HG03064 (cell line): ENCODE results near the gene NOS1.
"Not testable (repeated sequence)": the region's sequence is repeated elsewhere in the genome, so short reads cannot be mapped to it uniquely, and the experiment has no call there.

Source experiments
- ATAC-seq: cut with Tn5 transposase; IDR thresholded peaks from one replicate; pipeline ENCODE4 v1.9.1; 2021; ENCODE audit warnings: low read depth; ENCODE audit not compliant: unreplicated experiment

The NOS1 gene

DNA sequence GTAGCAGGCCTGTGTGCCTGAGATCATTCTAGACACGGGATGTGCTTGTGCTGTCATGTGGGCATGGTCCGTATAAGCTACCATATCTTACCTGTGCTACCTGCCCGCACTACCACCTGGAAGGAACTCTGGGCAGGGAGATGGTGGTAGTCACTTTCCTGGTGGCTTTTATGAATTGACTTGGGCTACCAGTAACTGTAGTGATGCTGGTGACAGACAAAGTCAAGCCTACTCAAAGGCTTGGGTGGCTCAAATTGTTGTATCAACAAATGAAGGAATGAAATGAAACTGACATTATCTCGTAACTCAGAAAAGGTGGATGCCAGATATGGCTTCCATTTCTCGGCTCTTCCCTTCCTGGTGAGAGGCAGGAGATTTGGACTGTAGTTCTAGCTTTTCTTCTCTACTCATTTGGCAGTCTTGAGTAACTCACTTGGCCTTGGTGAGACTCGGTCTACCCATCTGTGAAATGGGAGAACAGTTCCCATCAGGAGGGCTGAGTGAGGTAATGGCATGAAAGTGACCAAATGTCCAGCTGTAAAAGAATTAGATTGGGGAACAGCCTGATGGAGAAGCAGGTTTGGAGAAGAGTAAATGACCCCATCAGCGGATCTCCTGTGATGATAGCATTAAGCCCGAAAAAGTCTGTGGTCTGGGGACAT lies 81.3 kb downstream of the NOS1 start:
- ATAC-seq = no peak

DNA sequence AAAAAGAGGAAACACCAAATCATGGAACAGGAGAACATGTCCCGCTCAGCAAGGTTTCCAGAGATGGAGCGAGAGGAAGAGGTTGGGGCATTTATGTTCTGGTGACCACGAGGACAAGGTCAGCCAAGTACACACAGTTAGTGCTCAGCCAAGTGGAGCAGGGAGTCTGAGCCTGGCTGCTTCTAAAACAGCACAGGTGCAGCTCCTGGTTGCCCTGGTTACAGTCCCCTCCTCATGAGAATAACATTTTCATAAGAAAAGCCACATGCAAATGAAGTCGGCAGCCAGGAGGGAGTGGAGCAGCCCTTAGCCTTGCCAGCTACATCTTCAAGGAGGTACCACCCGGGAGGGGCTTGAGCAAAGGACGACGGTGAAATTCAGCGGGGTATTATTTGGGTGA lies 81.8 kb downstream of the NOS1 start:
- ATAC-seq = no peak

DNA sequence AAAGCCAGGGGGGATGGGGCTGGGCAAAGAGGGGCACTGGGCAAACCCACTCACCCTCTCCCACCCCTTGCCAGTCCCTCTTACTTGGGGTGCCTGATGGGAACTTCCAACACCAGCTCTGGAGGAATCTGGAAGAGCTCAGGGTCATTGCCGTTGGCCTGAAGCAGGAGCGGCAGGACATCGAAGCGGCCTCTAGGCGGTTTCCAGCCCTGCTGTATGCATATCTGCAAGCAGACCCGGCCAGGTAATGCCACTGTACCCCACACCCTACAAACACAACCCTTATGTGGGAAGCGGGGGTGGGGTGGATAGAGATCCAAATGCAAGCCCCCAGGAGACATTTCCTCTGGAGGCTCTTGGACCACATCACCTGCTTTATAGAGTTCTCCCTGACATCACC lies 83.6 kb downstream of the NOS1 start:
- ATAC-seq = no peak

DNA sequence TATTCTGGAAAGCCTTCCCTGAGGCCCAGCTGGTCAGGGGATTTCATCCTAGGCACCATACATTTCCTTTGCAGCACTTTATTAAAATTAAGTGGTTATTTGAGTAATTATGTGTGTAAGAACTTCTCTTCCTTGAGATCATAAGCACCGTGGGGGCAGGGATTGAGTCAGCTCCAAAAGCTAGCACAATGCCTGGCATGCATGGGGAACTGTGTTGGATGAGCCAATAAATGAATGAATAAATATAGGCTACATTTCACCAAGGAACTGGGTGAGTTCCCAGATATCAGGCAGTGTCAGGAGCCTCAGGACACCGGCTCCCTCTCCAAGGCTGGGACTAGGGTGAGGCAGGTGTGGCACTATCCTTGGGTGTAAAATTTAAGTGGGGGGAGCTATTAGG lies 88.3 kb downstream of the NOS1 start:
- ATAC-seq = no peak

- ATAC-seq = no peak
Observed at GRCh38 chr12:117272690-117273089, 88.7 kb downstream of the NOS1 start.

GRCh38 chr12:117262749-117263148 lies 98.7 kb downstream of the NOS1 start:
- no peak for ATAC-seq

GRCh38 chr12:117261247-117261646 lies 100.2 kb downstream of the NOS1 start:
- no peak for ATAC-seq

DNA sequence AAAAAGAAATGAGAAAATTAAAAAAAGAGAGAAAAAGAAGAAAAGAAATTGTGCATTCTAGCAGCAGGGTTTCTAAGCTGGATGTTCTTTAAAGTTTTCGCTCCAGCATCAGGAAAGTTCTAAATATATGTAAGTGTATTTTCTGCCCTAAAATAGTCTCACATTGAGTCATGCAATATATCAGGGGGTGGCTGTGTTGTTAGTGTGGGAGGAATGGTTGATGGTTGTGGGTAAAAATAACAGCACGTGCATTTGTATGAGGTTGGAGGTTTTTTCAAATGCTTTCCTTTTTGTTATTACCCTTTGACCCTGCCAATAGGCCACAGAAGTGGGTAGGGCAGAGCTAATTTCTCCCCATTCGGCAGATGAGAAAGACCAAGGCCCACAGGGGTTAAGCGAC lies 106.0 kb downstream of the NOS1 start:
- no peak for ATAC-seq

DNA sequence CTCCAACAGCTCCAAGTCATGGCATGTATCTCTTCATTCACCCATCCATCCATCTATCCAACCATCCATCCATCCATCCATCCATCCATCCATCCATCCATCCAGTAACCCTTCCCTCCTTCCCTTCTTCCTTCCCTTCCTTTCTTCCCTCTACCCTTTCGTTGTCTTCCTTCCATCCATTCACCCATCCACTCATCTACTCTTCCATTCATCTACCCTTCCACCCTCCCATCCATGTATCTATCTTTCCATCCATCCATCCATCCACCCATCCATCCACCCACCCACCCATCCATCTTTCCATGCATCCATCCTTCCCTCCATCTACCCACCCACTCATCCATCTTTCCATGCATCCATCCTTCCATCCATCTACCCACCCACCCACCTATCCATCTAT lies 117.9 kb downstream of the NOS1 start:
- no peak for ATAC-seq

- ATAC-seq = no peak
Observed at GRCh38 chr12:117241697-117242096, 119.7 kb downstream of the NOS1 start.

- ATAC-seq = no peak
Observed at GRCh38 chr12:117240081-117240755, 121.2 kb downstream of the NOS1 start.

- no peak for ATAC-seq
Observed at GRCh38 chr12:117236456-117237001, 124.9 kb downstream of the NOS1 start.

DNA sequence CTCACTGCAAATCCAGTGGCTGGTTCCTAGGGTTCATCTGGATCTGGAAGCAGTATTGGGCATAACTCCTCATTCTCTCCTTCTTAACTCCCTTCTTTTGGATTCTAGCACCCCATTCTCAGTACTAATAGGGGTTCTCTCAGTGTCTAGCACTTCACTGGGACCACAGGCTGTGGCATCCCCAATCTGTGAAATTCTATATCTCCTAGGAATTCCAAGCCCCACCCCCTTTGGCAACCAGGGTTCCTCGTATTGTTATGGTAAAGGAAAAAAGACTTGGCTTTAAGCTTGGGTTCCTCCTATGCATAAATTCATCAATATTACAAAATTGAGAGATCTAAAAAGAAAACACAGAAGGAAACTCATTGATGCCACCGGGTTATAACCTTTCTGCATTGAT lies 126.2 kb downstream of the NOS1 start:
- no peak for ATAC-seq

GRCh38 chr12:117234441-117234840 lies 127.0 kb downstream of the NOS1 start:
- ATAC-seq = no peak

GRCh38 chr12:117231750-117232149 lies 129.7 kb downstream of the NOS1 start:
- ATAC-seq = no peak

DNA sequence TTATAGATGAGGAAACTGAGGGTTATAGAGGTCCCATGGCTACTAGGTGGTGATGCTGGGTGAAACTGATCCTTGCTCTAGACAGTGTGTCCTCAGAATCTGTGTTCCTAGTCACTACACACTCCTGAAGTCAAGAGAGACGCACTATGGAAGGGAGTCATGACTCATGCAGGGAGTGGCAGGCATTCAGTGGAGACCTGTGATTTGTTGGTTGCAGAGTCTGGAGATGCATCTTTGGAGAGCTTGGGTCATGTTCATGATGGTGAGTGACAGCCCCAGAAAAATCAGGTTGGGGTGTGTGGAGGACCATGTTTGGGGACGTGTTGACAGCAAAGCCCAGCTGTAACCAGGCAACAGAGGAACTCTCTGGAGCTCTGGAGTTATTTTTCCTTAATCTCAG lies 133.2 kb downstream of the NOS1 start:
- no peak for ATAC-seq

DNA sequence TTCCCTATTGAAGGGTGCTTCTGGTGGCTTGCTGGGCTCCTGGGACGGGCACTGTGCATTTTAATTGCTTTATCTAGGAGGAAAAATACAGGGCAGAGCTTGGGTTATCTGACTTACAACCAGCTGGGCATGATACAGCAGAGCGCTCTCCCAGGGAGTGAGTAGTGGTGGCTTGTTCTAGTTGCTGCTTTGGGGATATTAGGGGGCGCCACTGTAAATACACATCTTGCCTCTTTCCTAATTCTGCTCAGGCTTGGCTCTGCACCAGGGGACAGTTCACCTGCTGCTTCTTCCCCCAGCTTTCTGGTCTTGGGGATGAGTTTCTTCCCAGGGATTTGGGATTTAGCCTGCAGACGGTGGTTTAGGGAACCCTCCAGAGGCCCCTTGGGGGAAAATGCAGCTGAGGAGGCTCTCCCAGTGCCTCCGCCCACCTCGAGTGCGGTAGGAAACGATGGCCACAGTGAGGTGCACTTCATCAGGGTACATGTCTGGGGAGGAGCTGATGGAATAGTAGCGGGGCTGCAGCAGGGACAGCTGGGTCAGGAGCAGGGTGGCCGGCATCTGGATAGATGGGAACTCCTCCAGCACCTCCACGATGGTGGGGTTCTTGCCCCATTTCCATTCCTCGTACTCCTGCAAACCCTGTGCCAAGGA lies 134.3 kb downstream of the NOS1 start:
- no peak for ATAC-seq

DNA sequence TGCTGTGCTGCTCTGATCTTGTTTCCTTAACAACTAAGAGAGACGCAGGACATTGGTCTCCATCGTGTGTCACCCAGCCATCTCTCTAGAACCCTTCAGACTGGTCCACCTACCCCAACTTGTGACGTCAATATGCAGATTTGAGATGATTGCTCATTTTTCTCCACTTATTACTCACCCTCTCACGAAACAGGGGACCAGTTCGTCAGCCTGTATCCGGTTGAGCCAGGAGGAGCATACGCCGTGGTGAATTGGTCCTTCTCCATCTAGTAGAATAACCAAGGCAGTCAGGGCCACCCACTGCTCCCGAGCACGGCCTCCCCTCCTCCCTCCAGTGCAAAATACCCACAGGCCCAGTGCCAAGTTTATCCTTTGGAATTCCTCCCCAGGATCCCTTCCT lies 134.9 kb downstream of the NOS1 start:
- ATAC-seq = no peak

DNA sequence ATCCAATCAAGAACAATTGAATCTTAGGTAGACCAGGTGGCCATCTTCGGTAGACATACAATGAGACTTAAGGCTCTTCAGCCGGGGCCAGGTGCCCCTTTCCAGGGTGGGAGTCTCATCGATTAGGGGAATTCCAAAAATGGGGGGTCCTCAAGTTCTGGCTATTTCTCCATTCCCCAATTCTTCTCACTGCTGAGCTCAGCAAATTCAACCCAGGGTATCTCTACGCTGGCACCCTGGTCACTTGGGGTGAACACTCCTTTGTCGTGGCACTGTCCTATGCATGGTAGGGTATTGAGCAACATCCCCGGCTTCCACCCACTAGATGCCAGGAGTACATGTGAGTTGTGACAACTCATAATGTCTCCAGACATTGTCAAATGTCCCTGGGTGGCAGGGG lies 136.2 kb downstream of the NOS1 start:
- ATAC-seq = no peak

GRCh38 chr12:117220947-117221346 lies 140.5 kb downstream of the NOS1 start:
- ATAC-seq = not testable (repeated sequence)

DNA sequence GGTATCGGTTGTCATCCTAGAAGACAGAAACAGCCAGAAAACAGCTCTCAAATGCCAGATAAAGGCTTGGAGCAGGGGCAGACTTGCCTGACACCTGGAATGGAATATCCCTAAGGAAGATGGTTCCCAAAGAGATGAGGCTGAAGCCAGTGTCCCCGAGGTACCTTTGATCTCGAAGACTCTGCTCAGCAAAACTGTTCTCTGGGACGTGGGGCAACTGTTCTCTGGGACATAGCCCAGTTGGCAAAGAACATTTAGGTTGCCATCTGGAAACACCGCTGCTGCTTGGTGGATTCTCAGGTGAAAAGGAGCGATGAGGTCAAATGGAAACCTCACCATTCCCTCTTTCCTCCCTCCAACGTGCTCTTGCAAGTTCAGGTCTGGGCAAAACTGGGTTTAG lies 143.3 kb downstream of the NOS1 start:
- no peak for ATAC-seq

DNA sequence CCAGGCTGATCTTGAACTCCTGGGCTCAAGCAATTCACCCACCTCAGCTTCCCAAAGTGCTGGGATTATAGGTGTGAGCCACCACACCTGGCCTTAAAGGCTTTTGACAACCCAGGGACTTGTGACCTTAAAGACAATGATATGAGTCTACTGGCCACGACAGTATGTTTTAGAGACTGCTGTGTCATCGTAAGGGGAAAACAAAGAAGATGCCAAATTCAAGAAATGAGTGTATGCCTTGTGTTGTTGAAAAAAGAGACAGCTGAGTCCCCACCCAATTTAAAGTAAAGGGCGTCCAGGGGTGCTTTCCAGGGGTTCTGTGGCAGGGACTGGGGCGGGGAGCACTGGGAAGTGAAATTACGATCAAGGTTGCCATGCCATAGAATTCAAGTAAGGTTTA lies 144.7 kb downstream of the NOS1 start:
- no peak for ATAC-seq
